B cell (primary cell): ENCODE results near the gene CDKAL1. TPM values are rescaled to one million over a fixed set of nuclear protein-coding genes. Genes with fewer than 3 reads are reported as not detected.

Source experiments
- ATAC-seq: fragments of 200-7000 bp; cut with Tn5 transposase; one replicate; pipeline ENCODE4 v1.10.0; 2021; ENCODE audit warnings: low read depth, mild to moderate bottlenecking, moderate number of reproducible peaks, moderate library complexity
- CTCF ChIA-PET: fragments of 350-600 bp; sonication (Branson Sonifier 250); formaldehyde crosslinking; loops from one replicate; lab custom pipeline; 2021; ENCODE audit warnings: antibody characterized with exemption, inconsistent platforms; lab: Charles Lee
- POLR2A ChIA-PET: fragments of 350-600 bp; sonication (Branson Sonifier 250); formaldehyde crosslinking; loops from one replicate; lab custom pipeline; 2021; ENCODE audit warnings: antibody characterized with exemption; lab: Charles Lee
- DNase-seq: peaks from one replicate; pipeline ENCODE4 v3.0.0; 2013
- H2AFZ ChIP-seq: 2 replicates; pipeline ENCODE4 v1.6.1; 2012; ENCODE audit warnings: mild to moderate bottlenecking, low read depth, low read length; ENCODE audit not compliant: insufficient read depth, poor library complexity, severe bottlenecking
- H3K27ac ChIP-seq, 2 donors: 1 replicate in 1 of 2; 2 replicates in 1 of 2; pipeline ENCODE4 v1.5.1; 2012 to 2013; ENCODE audit warnings: low read length in 2 of 2, mild to moderate bottlenecking in 2 of 2, moderate library complexity in 1 of 2
- H3K27me3 ChIP-seq, 4 experiments: fragments of 200-600 bp in 1 of 4; sonication (generic) in 1 of 4; replicated peaks in 1 of 4; 1 replicate in 2 of 4; 2 replicates in 2 of 4; pipeline versions ENCODE4 v1.6.1 to v1.7.0; 2013 to 2016; ENCODE audit warnings: low read length in 3 of 4, mild to moderate bottlenecking in 2 of 4, mixed read lengths in 1 of 4, moderate library complexity in 1 of 4; ENCODE audit not compliant: insufficient read depth in 4 of 4, control insufficient read depth in 3 of 4; ENCODE audit errors: control extremely low read depth in 1 of 4
- H3K36me3 ChIP-seq, 2 experiments: replicated peaks in 1 of 2; 1 replicate in 1 of 2; 2 replicates in 1 of 2; pipeline versions ENCODE4 v1.6.1 to v1.7.1; 2013; ENCODE audit warnings: low read length in 1 of 2; ENCODE audit not compliant: insufficient read depth in 2 of 2, control insufficient read depth in 1 of 2; ENCODE audit errors: control extremely low read depth in 1 of 2, extremely low read depth in 1 of 2
- H3K4me1 ChIP-seq, 2 donors: fragments of 200-600 bp in 1 of 2; sonication (generic) in 1 of 2; 1 replicate in 1 of 2; 2 replicates in 1 of 2; pipeline versions ENCODE4 v1.5.1 to v1.6.1; 2013 to 2017; ENCODE audit warnings: low read length in 2 of 2; ENCODE audit not compliant: control insufficient read depth in 2 of 2, insufficient read depth in 2 of 2
- H3K4me2 ChIP-seq: replicated peaks from 2 replicates; pipeline ENCODE3; 2012; ENCODE audit warnings: mild to moderate bottlenecking, low read depth, low read length; ENCODE audit not compliant: poor library complexity, severe bottlenecking
- H3K4me3 ChIP-seq, 5 experiments: fragments of 200-600 bp in 1 of 5; sonication (generic) in 1 of 5; 1 replicate in 3 of 5; 2 replicates in 2 of 5; pipeline versions ENCODE4 v1.5.1 to v1.7.0; 2011 to 2016; ENCODE audit warnings: low read length in 4 of 5, mild to moderate bottlenecking in 4 of 5, low read depth in 2 of 5, control low read depth in 1 of 5, moderate library complexity in 1 of 5; ENCODE audit not compliant: insufficient read depth in 1 of 5; ENCODE audit errors: control extremely low read depth in 1 of 5, extremely low read depth in 1 of 5
- H3K79me2 ChIP-seq: fragments of 200-600 bp; sonication (generic); one replicate; pipeline ENCODE4 v1.6.0; 2016; ENCODE audit warnings: low read length; ENCODE audit not compliant: control insufficient read depth, insufficient read depth
- H3K9ac ChIP-seq: fragments of 200-600 bp; sonication (generic); 2 replicates; pipeline ENCODE4 v1.6.1; 2017; ENCODE audit warnings: mild to moderate bottlenecking, low read length, moderate library complexity
- H3K9me3 ChIP-seq, 3 donors: one replicate each; pipeline versions ENCODE4 v1.6.1 to v1.7.1; 2013; ENCODE audit warnings: low read length in 2 of 3; ENCODE audit not compliant: control insufficient read depth in 2 of 3, insufficient read depth in 1 of 3; ENCODE audit errors: control extremely low read depth in 1 of 3
- H4K20me1 ChIP-seq: 2 replicates; pipeline ENCODE4 v1.6.0; 2012; ENCODE audit warnings: mild to moderate bottlenecking, low read length; ENCODE audit not compliant: insufficient read depth, control insufficient read depth, poor library complexity, severe bottlenecking
- H3K27ac Mint-ChIP-seq: one replicate; pipeline ENCODE4 v1.8.0; 2021; ENCODE audit warnings: mixed read lengths
- H3K27me3 Mint-ChIP-seq: one replicate; pipeline ENCODE4 v1.8.0; 2021; ENCODE audit warnings: mixed read lengths
- H3K4me1 Mint-ChIP-seq: one replicate; pipeline ENCODE4 v1.8.0; 2021; ENCODE audit warnings: mixed read lengths
- H3K4me3 Mint-ChIP-seq: one replicate; pipeline ENCODE4 v1.8.0; 2021; ENCODE audit warnings: mixed read lengths
- H3K9me3 Mint-ChIP-seq: one replicate; pipeline ENCODE4 v1.8.0; 2022; ENCODE audit warnings: mixed read lengths; ENCODE audit not compliant: insufficient read depth
- EZH2 ChIP-seq: IDR thresholded peaks from 2 replicates; pipeline ENCODE4 v1.6.1; 2012; ENCODE audit warnings: borderline replicate concordance, low read depth, mild to moderate bottlenecking, moderate library complexity, low read length; ENCODE audit not compliant: insufficient read depth, poor library complexity, severe bottlenecking
- WGBS: methylation state at CpG from one replicate; pipeline ENCODE4 v1.1.5; 2013; ENCODE audit warnings: missing lambda C conversion rate; ENCODE audit not compliant: insufficient coverage; 5-methylcytosine and 5-hydroxymethylcytosine counted together
- intact Hi-C: fragments of 100-400 bp; cut with micrococcal nuclease; formaldehyde crosslinking; loops from one replicate; pipeline ENCODE4 v1.10.0; 2022
- polyA plus RNA-seq: library from polyadenylated mRNA; depleted of rRNA; stranded (reverse); fragments of >200 nt; gene quantifications from 2 replicates; pipeline ENCODE4 v1.2.3, GENCODE V29; 2012
- total RNA-seq, 2 donors: library from RNA; stranded (reverse); fragments of 120-200 nt in 1 of 2; gene quantifications; 1 replicate in 1 of 2; 2 replicates in 1 of 2; pipeline versions ENCODE4 v1.2.3 to v1.2.4, GENCODE V29; 2013 to 2022
- TF ChIP-seq, protein P1 (sequence below): fragments of 200-600 bp; IDR thresholded peaks from one replicate; pipeline ENCODE4 v1.8.0; 2022; ENCODE audit warnings: antibody characterized with exemption, mild to moderate bottlenecking

The CDKAL1 gene
- total and polyA plus RNA-seq, 2 donors (not counting 1 experiment from before 2014, with no cell fraction given) = 6.1 to 33.3 TPM

DNA sequence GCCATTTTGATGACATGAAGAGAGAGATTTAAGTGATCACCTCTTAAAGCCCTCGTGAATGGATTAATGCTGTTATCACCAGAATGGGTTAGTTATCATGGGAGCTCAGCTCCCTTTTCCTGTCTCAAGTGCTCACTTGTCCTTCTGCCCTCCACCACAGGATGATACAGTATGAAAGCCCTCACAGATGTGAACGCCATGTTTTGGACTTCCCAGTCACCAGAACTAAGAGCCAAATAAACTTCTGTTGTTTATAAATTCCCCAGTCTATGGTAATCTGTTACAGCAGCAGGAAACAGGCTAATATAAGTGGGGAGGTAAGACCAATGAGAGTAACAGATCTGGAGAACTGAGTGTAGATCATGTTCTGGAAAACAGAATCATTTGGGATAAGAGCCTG, 493.2 kb downstream of the CDKAL1 start:
- ATAC-seq (no peak), DNase-seq (no peak)
- Mint-ChIP-seq H3K27me3 (no peaks in the 10 kb centered on the region), H3K27ac (no peak overlapping the region), H3K9me3 (no peaks in the 10 kb centered on the region), H3K4me1 (peaks cover 11% of the 10 kb centered on the region), H3K4me3 (no peak overlapping the region)
- Histone ChIP-seq H3K27ac (no peak overlapping the region), H3K4me2 (no peak overlapping the region), H3K4me3 (no peak overlapping the region), H3K9ac (no peak overlapping the region), H4K20me1 (no peaks in the 10 kb centered on the region), H3K4me1 (peaks cover 7 to 12% of the 10 kb centered on the region in 2 donors), H3K36me3 (peaks cover 8 to 10% of the 10 kb centered on the region in 2 experiments), H3K9me3 (no peaks in the 10 kb centered on the region), H3K27me3 (no peaks in the 10 kb centered on the region), H3K79me2 (no peaks in the 10 kb centered on the region), H2AFZ (no peak overlapping the region)
- WGBS = no CpG with 5 or more reads among the region's 2 CpGs
- ChIA-PET CTCF (no interaction called here), POLR2A (no interaction called here)
- TF ChIP-seq, protein P1, sequence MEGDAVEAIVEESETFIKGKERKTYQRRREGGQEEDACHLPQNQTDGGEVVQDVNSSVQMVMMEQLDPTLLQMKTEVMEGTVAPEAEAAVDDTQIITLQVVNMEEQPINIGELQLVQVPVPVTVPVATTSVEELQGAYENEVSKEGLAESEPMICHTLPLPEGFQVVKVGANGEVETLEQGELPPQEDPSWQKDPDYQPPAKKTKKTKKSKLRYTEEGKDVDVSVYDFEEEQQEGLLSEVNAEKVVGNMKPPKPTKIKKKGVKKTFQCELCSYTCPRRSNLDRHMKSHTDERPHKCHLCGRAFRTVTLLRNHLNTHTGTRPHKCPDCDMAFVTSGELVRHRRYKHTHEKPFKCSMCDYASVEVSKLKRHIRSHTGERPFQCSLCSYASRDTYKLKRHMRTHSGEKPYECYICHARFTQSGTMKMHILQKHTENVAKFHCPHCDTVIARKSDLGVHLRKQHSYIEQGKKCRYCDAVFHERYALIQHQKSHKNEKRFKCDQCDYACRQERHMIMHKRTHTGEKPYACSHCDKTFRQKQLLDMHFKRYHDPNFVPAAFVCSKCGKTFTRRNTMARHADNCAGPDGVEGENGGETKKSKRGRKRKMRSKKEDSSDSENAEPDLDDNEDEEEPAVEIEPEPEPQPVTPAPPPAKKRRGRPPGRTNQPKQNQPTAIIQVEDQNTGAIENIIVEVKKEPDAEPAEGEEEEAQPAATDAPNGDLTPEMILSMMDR = no peak
- no peak for TF ChIP-seq EZH2
- intact Hi-C loops = no loop called here

DNA sequence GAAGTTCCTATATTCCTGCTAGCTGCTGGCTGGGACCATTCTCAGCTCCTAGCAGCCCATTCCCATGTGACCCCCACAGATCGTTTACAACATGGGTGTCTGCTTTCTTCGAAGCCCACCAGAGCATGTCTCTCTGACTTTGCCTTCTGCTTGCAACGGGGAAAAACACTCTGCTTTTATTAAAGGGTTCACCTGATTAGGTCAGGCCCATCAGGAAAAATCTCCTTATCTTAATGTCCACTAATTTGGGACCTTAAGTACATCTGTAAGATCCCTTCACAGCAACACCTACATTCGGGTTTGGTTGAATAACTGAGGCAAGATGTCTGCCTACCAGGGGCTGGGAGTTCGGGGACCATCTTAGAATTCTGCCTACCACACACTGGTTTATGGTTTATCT, 496.9 kb downstream of the CDKAL1 start:
- Histone ChIP-seq H3K9ac (no peak overlapping the region), H3K4me1 (no peaks in the 10 kb centered on the region), H3K4me2 (no peak overlapping the region), H3K4me3 (no peak overlapping the region), H3K79me2 (no peaks in the 10 kb centered on the region), H3K36me3 (peaks cover 8 to 10% of the 10 kb centered on the region in 2 experiments), H3K27ac (no peak overlapping the region), H2AFZ (no peak overlapping the region), H3K9me3 (no peaks in the 10 kb centered on the region), H3K27me3 (no peaks in the 10 kb centered on the region), H4K20me1 (no peaks in the 10 kb centered on the region)
- no peak for ATAC-seq
- 88% methylated on average over 3 of the region's 5 CpGs for WGBS
- intact Hi-C loops = no loop called here
- no peak for DNase-seq
- Mint-ChIP-seq H3K4me1 (no peaks in the 10 kb centered on the region), H3K27me3 (no peaks in the 10 kb centered on the region), H3K27ac (no peak overlapping the region), H3K4me3 (no peak overlapping the region), H3K9me3 (no peaks in the 10 kb centered on the region)
- POLR2A ChIA-PET = no interaction called here
- TF ChIP-seq, protein P1 = no peak
- CTCF ChIA-PET = no interaction called here
